ENCODE data around the gene KRTAP2-2. TPM values are rescaled to one million over a fixed set of nuclear protein-coding genes. Genes with fewer than 3 reads are reported as not detected.

KRTAP2-2 gene
- total and polyA plus RNA-seq, 2 of the 4 experiments (the other 2 are of a cell fraction) = 0.17 TPM; not detected in 1

- BruUV-seq (replicated peaks) = no TSS peak
- Histone ChIP-seq H2BK5ac (ENCODE audit: low read depth, low read length, poor library complexity, severe bottlenecking) (peak overlapping the region; percentile 82), H3K4me2 (ENCODE audit: low read depth, low read length) (peak overlapping the region; percentile 70), H4K8ac (ENCODE audit: low read depth in 2 of 2, low read length in 2 of 2) (peak overlapping the region; percentile 33 to 76; a peak in 3 of 4 replicates), H4K91ac (ENCODE audit: insufficient read depth, low read depth, low read length) (peak overlapping the region; percentile 85), H4K20me1 (ENCODE audit: insufficient read depth, low read length) (no peaks in the 10 kb centered on the region), H3K23ac (ENCODE audit: low read depth, low read length) (peak overlapping the region; percentile 57), H3K79me1 (ENCODE audit: low read depth in 1 of 2, low read length in 2 of 2) (no peaks in the 10 kb centered on the region), H3K4ac (ENCODE audit: low read depth, low read length) (peak overlapping the region; percentile 80), H2BK120ac (ENCODE audit: low read depth, low read length) (peak overlapping the region; percentile 88), H2AK5ac (ENCODE audit: low read depth, low read length) (peak overlapping the region; percentile 84), H3K9ac (ENCODE audit: low read depth, low read length) (no peak overlapping the region), H2AFZ (replicated peaks; ENCODE audit: low read length, poor library complexity) (peak overlapping the region; percentile 77), H2AK9ac (replicated peaks; ENCODE audit: low read depth, low read length, poor library complexity) (no peak overlapping the region), H3K56ac (ENCODE audit: extremely low read depth, insufficient read depth, low read length) (peak overlapping the region; percentile 63), H3K4me1 (ENCODE audit: control insufficient read depth, insufficient read depth, low read length) (peaks cover 5% of the 10 kb centered on the region), H3K14ac (replicated peaks; ENCODE audit: low read depth, low read length) (peak overlapping the region; percentile 83), H2BK15ac (ENCODE audit: low read depth, low read length) (peak overlapping the region; percentile 55; the same call in 2 of the 3 replicates), H3K9me1 (ENCODE audit: insufficient read depth, low read length) (peaks cover 11% of the 10 kb centered on the region; the same call in 1 of the 2 replicates), H3K9me3 (ENCODE audit: control insufficient read depth, insufficient read depth, low read length) (no peaks in the 10 kb centered on the region), H3K27ac (ENCODE audit: insufficient read depth, low read length) (peak overlapping the region; percentile 69), H3K36me3 (ENCODE audit: control insufficient read depth, insufficient read depth, low read length) (no peaks in the 10 kb centered on the region), H4K5ac (ENCODE audit: low read depth, low read length) (peak overlapping the region; percentile 94; the same call in 1 of the 2 replicates), H3K4me3 (ENCODE audit: insufficient read depth, low read depth, low read length) (no peak overlapping the region), H2BK20ac (ENCODE audit: low read depth, low read length) (peak overlapping the region; percentile 93), H3K18ac (ENCODE audit: low read depth, low read length) (peak overlapping the region; percentile 97), H3K27me3 (ENCODE audit: control insufficient read depth, insufficient read depth, low read length) (no peaks in the 10 kb centered on the region)
- dilution Hi-C loops (cut with HindIII; ENCODE audit: low sequenced_read_pairs, unreplicated experiment) (no loop called here), intact Hi-C loops (cut with micrococcal nuclease) (no loop called here), in situ Hi-C loops (cut with MboI; ENCODE audit: low sequenced_read_pairs) (no loop called here)
- no CpG with 5 or more reads among the region's 7 CpGs for WGBS, 2 experiments (ENCODE audit: extremely low coverage in 2 of 2, insufficient read length in 1 of 2)
- ChIA-PET CTCF (no interaction called here), POLR2A (ENCODE audit: unreplicated experiment) (interaction anchor here (1.0 kb wide), 1 partner anchor 11 kb away, joined by 5 read pairs; no protein-coding TSS in a partner anchor)
- TF ChIP-seq BHLHE40 (IDR thresholded peaks at IDR 0.05; ENCODE audit: low read depth, low read length) (peak; percentile 43; the same call in 1 of the 2 replicates), MAZ (IDR thresholded peaks at IDR 0.05; ENCODE audit: borderline replicate concordance, low read depth, low read length) (no peak), FOS (IDR thresholded peaks at IDR 0.05; ENCODE audit: low read depth, low read length) (peak; percentile 19; the same call in 1 of the 2 replicates), CEBPB (IDR thresholded peaks at IDR 0.05; ENCODE audit: low read depth, low read length) (no peak), USF2 (IDR thresholded peaks at IDR 0.05; ENCODE audit: low read depth, low read length) (no peak), RCOR1 (IDR thresholded peaks at IDR 0.05; ENCODE audit: insufficient replicate concordance, low read length) (no peak), MAFK (IDR thresholded peaks at IDR 0.05; ENCODE audit: low read depth, low read length) (no peak), CHD1 (IDR thresholded peaks at IDR 0.05; ENCODE audit: low read depth, low read length) (no peak), RAD21 (IDR thresholded peaks at IDR 0.05; ENCODE audit: low read length) (0 out of 2 replicates have a peak, but pooled peaks have one; percentile 1), SMC3 (IDR thresholded peaks at IDR 0.05; ENCODE audit: low read depth, low read length) (no peak), CTCF (conservative IDR thresholded peaks at IDR 0.05; ENCODE audit: low read depth, low read length) (no peak), NFE2L2 (IDR thresholded peaks at IDR 0.05; ENCODE audit: low read depth, low read length) (no peak), RFX5 (IDR thresholded peaks at IDR 0.05; ENCODE audit: low read depth, low read length) (no peak), MXI1 (IDR thresholded peaks at IDR 0.05; ENCODE audit: borderline replicate concordance, low read depth, low read length) (no peak), POLR2A (IDR thresholded peaks at IDR 0.05; ENCODE audit: low read depth, low read length) (no peak)
- TF ChIP-seq, protein P1, sequence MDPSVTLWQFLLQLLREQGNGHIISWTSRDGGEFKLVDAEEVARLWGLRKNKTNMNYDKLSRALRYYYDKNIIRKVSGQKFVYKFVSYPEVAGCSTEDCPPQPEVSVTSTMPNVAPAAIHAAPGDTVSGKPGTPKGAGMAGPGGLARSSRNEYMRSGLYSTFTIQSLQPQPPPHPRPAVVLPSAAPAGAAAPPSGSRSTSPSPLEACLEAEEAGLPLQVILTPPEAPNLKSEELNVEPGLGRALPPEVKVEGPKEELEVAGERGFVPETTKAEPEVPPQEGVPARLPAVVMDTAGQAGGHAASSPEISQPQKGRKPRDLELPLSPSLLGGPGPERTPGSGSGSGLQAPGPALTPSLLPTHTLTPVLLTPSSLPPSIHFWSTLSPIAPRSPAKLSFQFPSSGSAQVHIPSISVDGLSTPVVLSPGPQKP (IDR thresholded peaks at IDR 0.05; ENCODE audit: borderline replicate concordance, low read depth, low read length) = no peak
- ATAC-seq (ENCODE audit: low read depth) = peak; percentile 80
- DNase-seq = peak; percentile 60
These were observed 6.6 kb downstream of the KRTAP2-2 start for GRCh38 chr17:41048441-41048840.

Data from IMR-90 (cell line).